ENCODE data around the gene HTRA2. TPM values are rescaled to one million over a fixed set of nuclear protein-coding genes. Genes with fewer than 3 reads are reported as not detected.

HTRA2 gene
- total and polyA plus RNA-seq, 12 donors, result 21.2 to 41.0 (median 25.6) TPM

- H3K4me3 ChIP-seq, result peak within 1 kb of the TSS in 7 of 10 donors; percentile 22 to 57 (median 40)
- H3K27ac ChIP-seq, result no peak within 1 kb of the TSS
- intact Hi-C loops (cut with DNase I), result no loop called here
- ATAC-seq (no peak), DNase-seq (no peak)
- TF ChIP-seq, protein P1, sequence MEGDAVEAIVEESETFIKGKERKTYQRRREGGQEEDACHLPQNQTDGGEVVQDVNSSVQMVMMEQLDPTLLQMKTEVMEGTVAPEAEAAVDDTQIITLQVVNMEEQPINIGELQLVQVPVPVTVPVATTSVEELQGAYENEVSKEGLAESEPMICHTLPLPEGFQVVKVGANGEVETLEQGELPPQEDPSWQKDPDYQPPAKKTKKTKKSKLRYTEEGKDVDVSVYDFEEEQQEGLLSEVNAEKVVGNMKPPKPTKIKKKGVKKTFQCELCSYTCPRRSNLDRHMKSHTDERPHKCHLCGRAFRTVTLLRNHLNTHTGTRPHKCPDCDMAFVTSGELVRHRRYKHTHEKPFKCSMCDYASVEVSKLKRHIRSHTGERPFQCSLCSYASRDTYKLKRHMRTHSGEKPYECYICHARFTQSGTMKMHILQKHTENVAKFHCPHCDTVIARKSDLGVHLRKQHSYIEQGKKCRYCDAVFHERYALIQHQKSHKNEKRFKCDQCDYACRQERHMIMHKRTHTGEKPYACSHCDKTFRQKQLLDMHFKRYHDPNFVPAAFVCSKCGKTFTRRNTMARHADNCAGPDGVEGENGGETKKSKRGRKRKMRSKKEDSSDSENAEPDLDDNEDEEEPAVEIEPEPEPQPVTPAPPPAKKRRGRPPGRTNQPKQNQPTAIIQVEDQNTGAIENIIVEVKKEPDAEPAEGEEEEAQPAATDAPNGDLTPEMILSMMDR (IDR thresholded peaks at IDR 0.05), result no peak
- WGBS, 2 donors, result 2 to 5% methylated on average over 65 of the region's 65 CpGs
- no peaks in the 10 kb centered on the region for H3K9me3 ChIP-seq
- peaks cover 9 to 74% (median 66%) of the 10 kb centered on the region in 7 donors for H3K27me3 ChIP-seq
- peaks cover 11 to 56% (median 43%) of the 10 kb centered on the region in 9 donors for H3K4me1 ChIP-seq
- peaks cover 0 to 6% (median 0%) of the 10 kb centered on the region in 9 donors for H3K36me3 ChIP-seq
Observed at GRCh38 chr2:74499267-74499939, 30.3 kb upstream of the HTRA2 start, which contains the start of gene LBX2. Gene LBX2, minus strand, starts transcription at chr2:74499603. Its CDS starts 66 bp downstream, at chr2:74499537.

GRCh38 chr2:74499940-74500577 is 29.7 kb upstream of the HTRA2 start:
- Histone ChIP-seq H3K4me1 (peaks cover 11 to 63% (median 48%) of the 10 kb centered on the region in 9 donors), H3K27me3 (peaks cover 9 to 74% (median 66%) of the 10 kb centered on the region in 7 donors), H3K27ac (no peak overlapping the region), H3K36me3 (peaks cover 0 to 8% (median 0%) of the 10 kb centered on the region in 9 donors), H3K4me3 (peak overlapping the region in 3 of 10 donors; percentile 34 to 42 (median 40)), H3K9me3 (no peaks in the 10 kb centered on the region)
- WGBS, 2 donors, result 36 to 42% methylated on average over 15 of the region's 15 CpGs
- intact Hi-C loops (cut with DNase I), result loop anchor here in 3 of 10 donors (5.0 kb wide), 1 partner anchor 87 kb away; no protein-coding TSS in a partner anchor
- ATAC-seq (no peak), DNase-seq (no peak)
- TF ChIP-seq, protein P1 (IDR thresholded peaks at IDR 0.05), result no peak

DNA sequence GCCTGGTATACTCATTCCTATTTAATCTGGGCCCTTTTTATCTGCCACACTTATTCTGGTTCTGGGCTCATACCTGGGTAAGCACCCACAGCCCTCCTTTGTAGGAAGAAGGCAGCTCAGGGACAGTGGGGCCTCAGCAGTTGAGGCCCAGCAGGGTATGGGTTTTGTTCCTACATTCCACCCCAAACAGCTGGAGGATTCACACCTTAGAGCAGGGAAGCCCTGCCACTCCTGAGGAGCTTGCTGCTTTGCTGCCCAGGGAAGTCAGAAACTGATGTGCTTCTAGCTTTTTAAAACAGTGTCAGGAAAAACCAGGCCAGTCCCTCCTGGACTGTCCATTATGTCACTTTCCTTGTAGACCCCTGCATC is 29.2 kb upstream of the HTRA2 start:
- DNase-seq, result no peak

More for the DNA sequence above, 29.2 kb upstream of the HTRA2 start:
- Histone ChIP-seq H3K27ac (no peak overlapping the region), H3K4me3 (no peak overlapping the region), H3K4me1 (peaks cover 11 to 68% (median 53%) of the 10 kb centered on the region in 9 donors), H3K27me3 (peaks cover 9 to 74% (median 66%) of the 10 kb centered on the region in 7 donors), H3K9me3 (no peaks in the 10 kb centered on the region), H3K36me3 (peaks cover 0 to 13% (median under 1%) of the 10 kb centered on the region in 9 donors)
- TF ChIP-seq, protein P1 (IDR thresholded peaks at IDR 0.05), result no peak
- no peak for ATAC-seq
- intact Hi-C loops (cut with DNase I), result loop anchor here in 3 of 10 donors (5.0 kb wide), 1 partner anchor 87 kb away; no protein-coding TSS in a partner anchor
